HS-5 (cell line): ENCODE measurements around the gene RAX.

Source experiments
- DNase-seq: peaks from one replicate; pipeline ENCODE4 v3.0.0-alpha.2; 2012; ENCODE audit warnings: low read depth

Gene RAX

DNA sequence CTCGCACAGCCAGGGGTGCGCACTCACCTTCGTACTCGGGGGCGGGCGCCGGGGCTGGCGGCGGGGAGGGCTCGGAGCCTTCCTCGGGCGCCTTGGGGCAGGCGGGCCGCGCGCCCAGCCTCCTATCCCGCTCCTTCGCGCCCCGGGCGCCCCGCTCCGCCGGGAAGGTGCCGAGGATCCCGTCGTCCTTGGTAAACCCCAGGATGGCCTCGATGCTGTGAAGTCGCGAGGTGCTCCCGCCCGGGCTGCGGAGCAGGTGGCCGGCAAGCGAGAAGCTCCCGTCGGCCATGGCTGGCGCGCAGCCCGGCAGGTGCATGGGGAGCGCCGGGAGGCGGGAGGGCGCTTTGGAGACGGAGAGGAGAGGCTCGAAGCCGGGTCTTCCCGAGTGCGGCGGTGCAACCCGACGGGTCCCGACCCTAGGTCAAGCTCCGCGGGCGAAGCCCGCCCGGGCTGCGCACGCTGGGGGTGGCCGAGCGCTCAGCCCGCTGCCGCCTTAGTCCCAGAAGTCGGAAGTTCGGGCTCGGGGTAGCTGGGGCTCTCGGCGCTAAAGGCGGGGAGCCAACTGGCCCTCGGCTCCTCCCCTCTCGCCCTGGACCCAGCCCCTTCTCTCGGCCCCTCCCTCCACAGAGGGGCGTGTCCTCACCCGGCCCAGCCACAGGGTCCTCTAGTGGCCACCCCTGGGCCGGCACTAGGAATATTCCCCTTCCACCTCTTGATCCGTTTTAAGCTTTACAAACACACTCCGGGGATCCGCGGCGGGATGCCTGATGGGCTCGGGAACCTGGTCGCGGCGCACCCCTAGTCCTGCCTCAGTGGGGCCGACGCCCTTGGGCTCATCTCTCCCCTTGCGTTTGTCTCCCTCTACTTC is at the start of gene RAX:
RAX (minus strand) TSS at position 564 of the 868 bp plus-strand sequence; CDS start at position 316, 248 bp downstream.
- DNase-seq: no peak

DNA sequence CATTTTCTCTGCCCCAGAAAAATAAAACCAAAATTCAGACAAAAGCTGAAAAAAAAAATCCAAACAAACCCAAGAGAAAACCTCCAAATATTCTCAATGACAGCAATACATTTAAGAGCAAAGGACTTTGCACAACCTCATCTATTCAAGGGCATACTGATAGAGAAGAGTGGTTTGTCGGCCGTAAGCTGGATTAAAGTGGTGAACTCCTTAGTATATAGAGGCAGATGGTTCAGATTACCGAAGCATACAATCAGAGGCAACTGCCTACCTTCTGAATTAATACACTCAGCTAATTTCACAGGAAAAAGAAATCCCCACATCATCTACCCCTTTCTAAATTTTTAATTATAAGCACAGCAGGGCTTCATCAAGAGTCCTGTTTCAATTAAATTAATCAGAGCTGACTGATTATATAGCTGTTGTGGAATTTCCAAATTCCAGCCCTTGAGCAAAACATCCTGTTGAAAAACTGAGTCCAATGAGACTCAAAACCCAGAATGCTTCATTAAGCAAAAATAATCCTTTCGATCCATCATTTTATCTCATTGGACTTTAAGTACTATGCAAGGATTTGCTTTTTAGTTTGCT is 45.3 kb upstream of the RAX start, which contains the start of gene CPLX4:
CPLX4 (minus strand) TSS at position 190 of the 591 bp plus-strand sequence; CDS start at position 3, 187 bp downstream.
- no peak for DNase-seq

DNA sequence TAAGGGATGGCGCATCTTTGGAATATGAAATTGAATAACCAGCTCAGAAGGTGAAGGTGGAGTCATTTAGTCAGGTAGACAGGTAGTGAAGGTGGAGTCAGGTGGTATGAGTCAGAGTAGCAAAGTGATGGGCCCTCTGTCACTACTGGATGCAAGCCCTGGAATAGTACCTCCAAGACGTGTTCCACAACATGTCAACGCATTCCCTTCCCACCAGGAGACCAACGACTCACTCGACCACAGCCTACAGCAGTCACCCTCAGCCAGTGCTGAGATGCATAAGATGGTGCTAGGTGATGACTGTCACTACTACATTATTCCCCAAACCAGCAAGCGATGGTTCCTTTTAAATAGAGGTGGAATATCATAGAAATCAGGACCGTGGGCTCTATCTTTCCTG is 38.4 kb upstream of the RAX start:
- DNase-seq: no peak

DNA sequence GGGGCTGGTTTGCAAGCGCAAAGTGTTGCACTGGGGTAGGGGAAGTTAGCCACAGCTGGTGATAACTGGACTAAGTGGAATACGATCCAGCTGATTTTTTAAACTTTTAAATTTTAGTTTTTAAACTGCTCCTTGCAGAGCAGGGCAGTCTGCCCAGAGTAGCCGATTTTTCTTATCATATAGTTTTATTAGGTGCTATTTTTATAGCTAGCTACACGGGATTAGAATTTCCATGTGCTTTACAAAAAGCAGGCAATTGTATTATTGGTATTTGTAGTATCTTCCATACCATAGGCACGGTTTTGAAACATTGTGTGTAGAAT is 35.6 kb upstream of the RAX start:
- DNase-seq: no peak

DNA sequence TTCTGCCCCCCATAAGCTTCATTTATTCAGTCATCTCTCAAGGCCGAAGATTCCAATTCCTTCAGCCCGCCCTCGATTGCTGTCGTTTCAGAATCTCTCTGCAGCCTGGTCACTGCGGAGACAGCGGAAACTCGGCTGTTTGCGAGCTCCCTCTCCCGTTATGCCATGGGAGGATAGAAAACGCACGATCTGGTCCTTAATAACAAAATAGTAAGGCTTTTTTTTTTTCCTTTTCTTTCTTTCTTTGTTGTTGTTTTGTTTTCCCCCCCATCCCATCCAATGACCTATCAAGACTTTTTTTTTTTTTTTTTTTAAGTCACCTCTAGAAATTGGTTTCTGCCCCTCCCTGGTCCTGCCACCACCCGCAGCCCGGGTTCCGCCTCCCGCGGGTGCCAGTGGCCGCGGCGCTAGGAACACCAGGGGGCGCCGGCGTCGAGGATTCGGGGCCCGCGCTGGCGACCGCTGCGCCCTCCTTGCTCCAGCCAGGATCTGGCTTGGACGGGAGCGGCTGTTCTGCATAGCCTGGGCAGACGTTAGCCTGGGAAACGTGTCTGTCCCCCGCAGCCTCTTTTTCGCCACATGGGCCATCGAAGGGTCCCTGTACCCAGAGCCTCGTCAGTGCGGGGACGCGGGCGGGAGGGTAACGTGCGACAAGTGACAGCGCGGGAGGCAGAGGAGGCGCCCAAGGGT is 35.1 kb upstream of the RAX start:
- no peak for DNase-seq

DNA sequence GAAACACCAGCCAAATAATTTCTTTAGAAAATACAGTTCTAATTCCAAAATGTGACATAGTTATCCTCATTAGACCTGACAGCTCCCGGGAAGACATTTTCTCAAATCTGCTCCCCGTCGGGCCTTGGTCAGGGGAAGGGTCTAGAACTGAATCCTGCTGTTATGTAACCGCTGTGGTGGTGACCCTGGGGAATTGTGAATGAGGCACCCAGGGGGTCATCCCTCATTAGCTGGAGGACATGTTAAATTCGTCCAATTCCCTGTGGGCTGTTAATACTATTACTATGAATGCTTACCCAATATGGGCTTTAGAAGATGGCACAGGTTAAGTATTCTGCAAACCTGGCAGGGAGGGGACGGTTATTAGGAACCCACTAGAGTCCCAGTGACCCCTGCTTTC is 33.4 kb upstream of the RAX start:
- no peak for DNase-seq

DNA sequence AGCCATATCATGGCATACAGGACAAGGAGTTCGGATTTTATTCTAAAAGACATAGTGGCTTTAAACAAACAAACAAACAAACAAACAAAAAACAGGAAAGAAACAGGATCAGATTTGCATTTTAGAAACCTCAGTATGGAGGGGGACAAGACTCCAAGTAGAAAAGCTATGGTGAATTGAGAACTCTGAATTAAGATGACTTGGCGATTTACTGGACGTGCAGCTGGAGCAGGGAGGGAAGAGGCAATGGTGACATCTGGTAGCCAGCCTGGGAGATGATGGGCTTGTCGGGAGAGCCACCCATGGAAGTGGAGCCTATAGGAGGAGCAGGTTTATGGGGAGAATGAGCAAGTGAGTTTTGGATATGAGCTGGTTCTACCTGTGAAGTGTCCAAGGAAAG is 32.0 kb upstream of the RAX start:
- no peak for DNase-seq

DNA sequence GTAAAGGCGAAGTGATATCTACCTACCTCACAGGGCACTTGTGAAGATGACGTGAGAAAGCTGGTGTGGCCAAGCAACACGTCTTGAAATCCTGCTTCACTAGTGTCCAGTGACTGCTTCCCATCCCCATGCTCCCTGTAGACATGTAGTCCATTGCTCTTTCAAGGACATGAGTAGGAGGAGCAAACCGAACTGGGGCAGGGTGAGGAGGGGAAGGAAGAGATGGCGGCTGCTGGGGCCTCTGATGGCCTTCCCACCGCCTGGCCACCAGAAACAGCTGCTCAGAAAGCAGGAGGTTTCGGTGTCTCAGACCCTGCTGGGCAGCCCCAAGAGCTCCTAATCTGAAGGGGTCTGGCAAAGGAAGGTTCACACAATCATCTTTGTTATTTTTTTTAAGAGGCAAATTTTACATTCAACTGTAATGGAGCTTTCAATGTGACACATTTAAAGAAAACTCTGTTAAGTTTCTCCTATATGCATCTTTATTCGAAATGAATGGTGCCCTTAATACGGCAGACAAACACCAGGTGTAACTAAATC is 30.5 kb upstream of the RAX start:
- no peak for DNase-seq

DNA sequence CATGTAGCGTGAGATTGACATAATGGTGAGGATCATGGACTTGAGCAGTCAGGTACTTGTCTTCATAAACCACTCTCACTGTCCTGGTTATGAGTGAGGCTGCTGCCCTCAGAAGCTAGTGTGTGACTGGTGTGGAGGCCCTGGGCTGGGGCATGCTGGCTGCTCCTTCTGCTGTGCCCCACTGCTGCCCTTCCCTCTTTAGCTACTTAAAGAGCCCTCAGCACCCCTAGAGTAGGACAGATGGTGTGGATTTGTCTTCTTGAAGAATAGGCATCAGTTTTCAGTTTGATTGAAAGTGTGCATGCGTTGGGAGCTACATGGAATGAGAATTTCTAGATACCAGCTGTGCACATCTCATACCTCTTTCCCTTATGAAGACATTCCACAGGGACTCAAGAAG is 29.8 kb upstream of the RAX start:
- DNase-seq: no peak

DNA sequence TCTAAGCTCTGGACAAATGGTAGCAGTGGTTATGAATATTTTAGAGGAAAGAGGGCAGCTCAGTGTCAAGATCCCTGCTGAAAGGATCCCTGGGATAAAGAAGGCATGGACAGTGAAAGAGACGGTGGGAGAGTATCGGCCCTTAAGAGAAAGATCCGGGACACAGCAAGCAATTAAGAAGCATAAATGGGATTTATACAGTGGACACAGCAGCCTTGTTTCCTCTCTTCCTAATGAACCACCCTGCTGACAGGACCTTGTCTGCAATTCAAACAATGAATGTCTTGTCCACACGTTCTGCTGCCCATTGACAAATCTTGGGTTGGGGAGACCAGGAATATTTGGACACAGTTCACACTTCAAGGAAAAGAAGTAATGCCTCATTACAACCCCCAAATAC is 28.7 kb upstream of the RAX start:
- no peak for DNase-seq

DNA sequence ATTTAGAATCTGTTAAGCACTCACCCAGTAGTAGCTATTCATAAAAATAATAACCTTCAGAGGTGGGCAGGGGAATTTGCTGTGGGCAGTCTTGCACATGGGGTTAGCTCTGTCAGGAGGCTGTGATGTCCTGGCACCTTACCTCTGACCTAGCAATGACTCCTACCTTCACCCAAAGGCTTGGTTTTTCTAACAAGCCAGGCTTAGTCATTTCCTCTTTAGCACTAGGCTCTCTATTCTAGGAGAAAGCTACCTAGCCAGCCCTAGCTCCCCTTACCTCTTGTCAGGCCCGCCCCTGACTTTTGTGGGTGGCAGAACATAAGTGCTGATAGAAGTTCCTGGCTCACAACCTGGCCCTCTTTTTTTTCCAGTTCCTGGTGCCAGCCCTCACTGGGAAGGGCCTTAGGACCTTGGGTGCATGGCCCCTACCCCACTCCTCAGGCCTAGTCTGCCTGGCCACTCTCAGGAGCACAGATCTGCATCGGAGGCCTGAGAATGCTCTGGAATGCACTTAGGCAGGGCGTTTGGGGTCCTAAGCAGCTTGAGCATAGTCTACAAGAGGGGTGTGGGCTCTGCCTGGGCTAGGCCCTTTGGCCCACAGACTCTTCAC is 27.5 kb upstream of the RAX start:
- DNase-seq: no peak

DNA sequence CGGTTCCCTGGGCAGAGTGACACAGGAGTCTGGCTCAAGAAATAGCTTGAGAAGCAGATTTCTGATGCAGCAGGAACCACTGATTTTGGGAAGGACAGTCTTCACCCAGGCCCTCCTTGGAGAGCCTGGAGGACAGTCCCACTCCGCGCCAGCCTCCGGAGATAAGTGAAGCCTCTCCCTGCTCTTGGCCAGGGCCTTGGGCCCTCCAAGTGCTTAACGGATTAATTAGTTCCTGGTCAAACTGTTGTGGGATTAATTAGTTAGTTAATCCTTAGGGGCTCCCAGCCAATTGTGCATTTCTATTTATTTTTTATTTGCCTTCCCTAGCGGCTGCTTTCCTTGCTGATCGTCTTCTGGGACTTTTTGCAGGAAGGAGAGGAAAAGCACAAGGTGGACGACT is 25.6 kb upstream of the RAX start:
- no peak for DNase-seq

DNA sequence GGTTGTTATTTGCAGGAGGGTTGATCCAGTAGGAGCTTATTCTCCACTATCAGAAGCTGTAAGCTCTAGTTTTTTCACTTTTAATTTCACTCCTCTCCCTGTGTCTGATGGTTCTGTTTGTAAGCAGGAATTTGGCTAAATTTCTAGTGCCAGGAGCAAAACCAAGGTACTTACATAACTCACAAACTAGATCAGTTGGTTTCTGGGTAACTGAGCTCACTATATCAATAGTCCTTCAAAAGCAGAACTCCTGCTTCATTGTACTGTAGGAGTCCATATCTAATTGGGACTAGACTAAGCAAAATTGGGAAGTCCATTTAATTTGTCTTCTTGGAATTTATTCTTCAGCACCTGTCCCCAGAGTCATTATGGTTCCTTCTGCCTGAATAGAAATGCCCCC is 20.1 kb upstream of the RAX start:
- DNase-seq: no peak

DNA sequence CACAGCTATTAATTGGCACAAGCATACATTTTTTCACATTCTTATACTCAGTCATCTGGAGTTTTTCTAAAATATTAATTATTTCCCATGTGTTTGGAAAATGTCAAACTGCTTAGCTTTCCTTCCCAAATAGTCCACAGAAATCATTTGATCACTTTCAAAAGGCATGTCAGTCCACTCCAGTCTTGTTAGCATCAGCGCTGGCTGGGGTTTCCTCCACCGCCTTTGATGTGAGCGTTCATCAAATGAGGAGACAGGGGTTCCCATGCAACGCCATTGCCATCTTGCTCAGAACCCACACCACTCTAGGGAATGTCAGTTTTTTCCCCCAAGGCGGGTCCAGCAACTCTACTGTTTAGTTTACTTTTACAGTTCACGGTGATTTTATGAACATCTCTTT is 13.1 kb upstream of the RAX start:
- no peak for DNase-seq

DNA sequence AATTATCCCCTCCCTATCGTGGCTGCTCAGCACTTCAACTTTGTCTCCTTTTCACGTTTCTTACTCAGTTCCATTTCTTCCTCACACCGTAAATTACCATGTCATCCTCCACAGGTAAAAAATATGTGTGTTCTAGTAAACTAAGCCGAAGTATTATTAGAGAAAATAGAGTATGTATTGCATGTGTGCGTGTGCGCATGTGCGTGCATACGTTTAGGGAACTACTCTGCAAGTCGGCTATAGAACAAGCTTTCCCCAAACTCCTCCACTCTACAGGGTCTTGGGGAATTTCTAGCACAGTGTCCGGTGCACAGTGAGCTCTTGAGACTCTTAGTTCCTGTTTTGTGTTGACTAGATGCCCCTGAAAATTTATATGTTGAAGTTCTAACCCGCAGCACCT is 9.1 kb upstream of the RAX start:
- DNase-seq: no peak

DNA sequence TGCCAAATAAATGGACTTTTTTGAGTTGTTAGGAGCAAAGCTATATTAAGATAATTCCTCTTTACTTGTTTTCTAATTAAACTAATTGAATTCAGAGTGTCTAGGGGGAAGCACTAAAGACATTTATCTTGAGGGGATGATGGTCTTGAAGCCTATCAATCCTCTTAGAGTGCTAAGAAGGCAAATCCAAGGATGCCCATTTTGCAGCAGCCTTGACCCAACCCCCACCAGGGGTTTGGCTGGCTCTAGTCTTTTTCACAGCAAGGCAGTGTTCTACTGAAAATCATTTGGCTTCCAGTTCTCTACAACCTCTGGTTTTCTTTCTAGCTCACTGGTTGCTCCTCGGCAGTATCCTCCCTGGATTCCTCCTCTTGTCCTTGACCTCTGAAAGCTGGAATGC is 6.5 kb upstream of the RAX start:
- no peak for DNase-seq

DNA sequence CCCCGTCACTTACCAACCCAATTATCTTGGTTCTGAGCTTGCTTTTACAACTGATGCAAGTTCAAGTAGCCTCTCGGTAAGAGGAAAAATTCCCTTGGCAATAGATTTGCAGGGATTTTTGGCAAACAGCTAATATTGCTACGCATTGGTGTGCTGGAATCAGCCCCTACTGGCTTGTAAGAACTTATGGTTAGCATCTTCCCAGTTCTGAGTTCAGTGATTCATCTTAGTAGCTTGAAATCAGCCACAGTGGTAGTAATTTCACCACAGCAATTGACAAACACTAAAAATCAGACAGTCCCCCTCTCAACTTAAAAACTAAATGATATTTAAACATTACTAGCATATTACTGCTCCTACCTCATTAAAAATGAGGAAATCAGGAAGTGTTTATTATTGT is 5.9 kb upstream of the RAX start:
- no peak for DNase-seq

DNA sequence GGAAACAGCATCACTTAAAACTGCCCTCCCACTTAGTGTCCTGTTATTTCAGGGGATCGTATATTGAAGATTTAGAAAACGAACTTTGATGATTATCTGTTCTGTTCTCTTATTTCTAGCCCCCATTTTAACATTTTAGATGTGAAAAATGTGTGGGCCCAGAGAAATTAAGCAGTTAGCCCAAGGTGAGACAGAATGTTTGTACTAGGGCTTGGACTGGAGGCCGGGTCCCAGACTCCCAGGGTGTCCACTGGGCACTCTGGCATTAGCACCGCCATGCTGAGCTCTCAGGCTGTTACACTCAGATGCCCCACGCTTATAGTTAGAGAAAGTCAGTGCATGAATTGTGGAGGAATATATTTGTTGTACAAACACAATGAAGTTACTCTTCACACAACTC is 5.5 kb upstream of the RAX start:
- no peak for DNase-seq

DNA sequence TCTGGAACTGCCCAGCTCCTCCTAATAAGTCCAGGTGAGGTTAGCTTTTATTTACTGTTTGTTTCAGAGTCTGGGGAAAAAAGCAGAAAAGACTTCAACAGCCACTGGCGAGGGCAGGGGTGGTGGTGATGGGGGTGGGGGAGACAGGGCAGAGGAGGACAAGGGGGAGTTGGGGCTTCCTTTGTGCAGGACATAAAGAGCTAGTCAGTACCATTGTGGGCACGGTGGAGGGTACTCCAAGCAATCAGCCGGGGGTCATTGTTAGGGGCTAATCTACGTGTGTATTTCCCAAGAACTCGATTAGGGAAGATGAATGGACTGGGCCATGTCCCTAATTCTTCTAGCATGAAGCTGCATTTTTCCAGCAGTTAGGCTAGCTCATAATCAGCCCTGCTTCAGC is 2.8 kb upstream of the RAX start:
- no peak for DNase-seq

DNA sequence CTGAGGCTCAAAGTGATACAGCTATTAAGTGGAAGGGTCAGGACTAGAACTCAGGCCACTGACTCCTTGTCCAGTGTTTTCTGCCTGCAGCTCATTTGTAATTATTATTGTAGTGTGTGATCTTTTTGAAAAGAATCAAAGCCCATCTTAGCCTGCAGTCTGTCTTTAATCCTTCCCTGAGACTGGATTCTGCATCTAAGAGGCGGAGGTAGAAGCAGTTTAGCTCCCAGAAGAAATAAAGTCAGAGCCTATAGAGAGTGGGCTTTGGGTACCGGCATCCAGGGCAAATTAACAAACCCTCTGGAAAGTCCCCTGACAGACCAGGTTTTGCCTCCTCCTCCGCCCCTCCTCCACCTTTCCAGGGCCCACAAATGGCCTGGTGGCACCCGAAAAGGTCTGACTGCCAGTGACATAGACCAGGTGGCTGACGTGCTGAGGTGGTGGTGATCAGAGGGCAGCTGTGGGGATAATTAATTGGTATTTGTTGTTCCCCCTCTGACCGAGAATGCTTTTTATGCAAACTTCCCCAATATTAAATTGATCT is 2.2 kb upstream of the RAX start:
- no peak for DNase-seq

DNA sequence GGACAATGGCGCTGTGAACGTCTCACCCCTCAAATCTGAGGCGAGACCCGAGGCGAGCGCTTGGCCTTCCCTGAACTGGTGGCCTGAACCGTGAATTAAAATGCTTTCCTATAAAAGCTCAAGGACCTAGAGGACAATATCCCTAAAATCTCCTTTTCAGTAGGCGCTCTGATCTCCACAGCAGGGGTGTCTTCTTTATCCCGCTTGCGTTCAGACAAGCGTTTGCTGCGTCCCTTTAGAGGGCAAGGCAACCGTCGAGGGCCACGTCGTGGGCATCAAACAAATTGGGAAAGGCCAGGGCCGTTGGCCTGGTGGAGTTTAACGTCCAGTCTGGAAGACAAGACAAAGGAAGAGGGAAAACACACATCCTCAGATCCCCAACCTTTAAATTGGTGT is 1.3 kb upstream of the RAX start:
- DNase-seq: no peak

DNA sequence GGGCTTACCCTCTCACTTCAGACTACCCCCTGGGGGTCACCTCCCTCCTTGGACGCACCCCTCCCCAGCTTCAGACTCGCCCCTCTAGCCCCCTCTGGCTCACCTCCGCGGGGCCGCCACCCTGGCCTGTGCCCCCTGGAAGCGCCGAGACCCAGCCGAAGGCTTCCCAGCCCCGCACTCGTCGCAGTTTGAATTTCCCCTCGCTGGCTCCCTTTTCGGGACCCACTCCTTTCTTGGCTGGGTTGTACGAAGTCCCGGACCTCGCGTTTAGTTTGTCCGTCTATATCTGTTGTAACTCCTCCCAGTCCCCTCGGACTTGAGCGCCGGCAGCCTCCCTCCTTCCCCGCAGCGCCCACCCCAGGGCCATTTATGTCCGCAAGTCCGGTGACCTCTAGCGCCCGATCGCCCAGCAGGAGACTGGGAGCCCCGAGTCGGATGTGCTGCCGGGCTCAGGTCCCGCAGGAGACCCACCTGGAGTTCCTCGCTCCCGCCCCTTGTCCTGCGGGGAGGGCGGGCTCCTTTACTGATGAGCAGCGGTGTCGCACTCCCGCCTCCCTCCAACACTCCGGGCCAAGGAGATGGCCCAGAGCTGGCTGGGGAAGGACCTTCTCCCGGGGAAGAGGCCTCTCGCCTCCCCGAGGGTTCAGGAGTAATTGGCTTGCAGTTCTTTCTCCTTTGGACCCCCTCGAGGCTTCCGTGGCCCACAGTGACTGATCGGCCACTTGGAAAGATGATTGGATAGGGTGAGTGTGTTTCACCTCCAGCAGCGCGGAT is 692 bp upstream of the RAX start:
- DNase-seq: no peak
